Memory B cell (primary cell): ENCODE results near the gene SLC2A14.
A peak's percentile ranks its signal among the peaks of the same experiment; 100 is the strongest.
"Not testable (repeated sequence)": the region's sequence is repeated elsewhere in the genome, so short reads cannot be mapped to it uniquely, and the experiment has no call there.

Source experiments
- ATAC-seq: fragments of 150-1000 bp; cut with Tn5 transposase; 2 replicates; pipeline ENCODE4 v1.10.0; 2021; ENCODE audit warnings: low read depth, mild to moderate bottlenecking, moderate library complexity
- DNase-seq, 2 donors: peaks; one replicate each; pipeline ENCODE4 v3.0.0; 2022; ENCODE audit warnings: low spot score in 2 of 2
- H3K27ac Mint-ChIP-seq: one replicate; pipeline ENCODE4 v1.8.0; 2022; ENCODE audit warnings: mild to moderate bottlenecking, moderate library complexity, mixed read lengths
- H3K27me3 Mint-ChIP-seq: one replicate; pipeline ENCODE4 v1.8.0; 2022; ENCODE audit warnings: mixed read lengths
- H3K36me3 Mint-ChIP-seq: one replicate; pipeline ENCODE4 v1.8.0; 2022; ENCODE audit warnings: mild to moderate bottlenecking, mixed read lengths
- H3K4me1 Mint-ChIP-seq: one replicate; pipeline ENCODE4 v1.8.0; 2022; ENCODE audit warnings: mixed read lengths
- H3K4me3 Mint-ChIP-seq: one replicate; pipeline ENCODE4 v1.8.0; 2022; ENCODE audit warnings: mild to moderate bottlenecking, moderate library complexity, mixed read lengths
- H3K9me3 Mint-ChIP-seq: one replicate; pipeline ENCODE4 v1.8.0; 2022; ENCODE audit warnings: mixed read lengths

Gene SLC2A14

GRCh38 chr12:7892186-7892980, 19.7 kb upstream of the SLC2A14 start:
- no peak overlapping the region for H3K27ac Mint-ChIP-seq
- H3K27me3 Mint-ChIP-seq, result peaks cover 17% of the 10 kb centered on the region
- no peaks in the 10 kb centered on the region for H3K36me3 Mint-ChIP-seq
- DNase-seq, result no peak
- no peaks in the 10 kb centered on the region for H3K4me1 Mint-ChIP-seq
- H3K9me3 Mint-ChIP-seq, result no peaks in the 10 kb centered on the region
- ATAC-seq, result no peak
- H3K4me3 Mint-ChIP-seq, result no peak overlapping the region

DNA sequence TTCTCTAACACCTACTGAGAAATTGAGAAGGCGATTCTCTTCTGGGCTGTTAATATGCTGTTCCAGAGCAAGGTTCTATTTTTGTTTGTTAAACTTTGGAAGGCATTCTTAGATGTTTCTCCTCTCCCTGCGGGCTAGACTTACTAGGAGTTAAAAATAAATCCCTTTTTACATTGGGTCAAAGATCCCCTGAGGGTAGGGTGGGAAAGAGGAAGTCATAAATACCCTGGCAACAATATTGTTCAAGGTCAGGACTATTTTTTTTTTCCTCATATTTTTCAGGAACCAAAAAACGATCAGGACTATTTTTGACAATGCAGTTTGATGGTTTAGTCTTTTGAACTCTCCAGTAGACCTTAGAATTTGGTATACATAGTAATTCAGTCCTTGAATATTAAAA, 12.0 kb upstream of the SLC2A14 start:
- H3K9me3 Mint-ChIP-seq, result no peaks in the 10 kb centered on the region
- no peaks in the 10 kb centered on the region for H3K36me3 Mint-ChIP-seq
- peaks cover 6% of the 10 kb centered on the region for H3K27me3 Mint-ChIP-seq
- H3K4me1 Mint-ChIP-seq, result peaks cover 3% of the 10 kb centered on the region
- H3K27ac Mint-ChIP-seq, result no peak overlapping the region
- no peak for ATAC-seq
- DNase-seq, result no peak
- H3K4me3 Mint-ChIP-seq, result no peak overlapping the region

DNA sequence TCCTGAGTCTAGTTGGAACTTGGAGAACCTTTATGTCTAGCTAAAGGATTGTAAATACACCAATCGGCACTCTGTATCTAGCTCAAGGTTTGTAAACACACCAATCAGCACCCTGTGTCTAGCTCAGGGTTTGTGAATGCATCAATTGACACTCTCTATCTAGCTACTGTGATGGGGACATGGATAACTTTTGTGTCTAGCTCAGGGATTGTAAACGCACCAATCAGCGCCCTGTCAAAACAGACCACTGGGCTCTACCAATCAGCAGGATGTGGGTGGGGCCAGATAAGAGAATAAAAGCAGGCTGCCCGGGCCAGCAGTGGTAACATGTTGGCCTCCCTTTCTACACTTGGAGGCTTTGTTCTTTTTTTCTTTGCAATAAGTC, 9.0 kb upstream of the SLC2A14 start:
- not testable (repeated sequence) for H3K27me3 Mint-ChIP-seq, H3K4me3 Mint-ChIP-seq, H3K9me3 Mint-ChIP-seq, H3K27ac Mint-ChIP-seq, ATAC-seq, H3K36me3 Mint-ChIP-seq, H3K4me1 Mint-ChIP-seq, DNase-seq

GRCh38 chr12:7880952-7881735, 8.4 kb upstream of the SLC2A14 start:
- H3K4me3 Mint-ChIP-seq, DNase-seq, H3K9me3 Mint-ChIP-seq, H3K36me3 Mint-ChIP-seq, H3K4me1 Mint-ChIP-seq, H3K27me3 Mint-ChIP-seq, ATAC-seq, H3K27ac Mint-ChIP-seq: not testable (repeated sequence)

DNA sequence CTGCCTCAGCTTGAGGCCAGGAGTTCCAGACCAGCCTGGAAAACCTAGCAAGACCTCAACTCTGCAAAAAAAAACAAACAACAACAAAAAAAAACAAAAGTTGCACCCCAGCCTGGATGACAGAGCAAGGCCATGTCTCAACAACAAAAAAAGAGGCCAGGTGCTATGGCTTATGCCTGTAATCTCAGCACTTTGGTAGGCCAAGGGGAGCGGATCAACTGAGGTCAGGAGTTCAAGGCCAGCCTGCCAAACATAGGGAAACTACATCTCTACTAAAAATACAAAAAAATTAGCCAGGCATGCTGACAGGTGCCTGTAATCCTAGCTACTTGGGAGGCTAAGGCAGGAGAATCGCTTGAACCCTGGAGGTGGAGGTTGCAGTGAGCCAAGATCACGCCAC, 6.5 kb upstream of the SLC2A14 start:
- Mint-ChIP-seq H3K4me1 (no peaks in the 10 kb centered on the region), H3K27me3 (no peaks in the 10 kb centered on the region), H3K4me3 (no peak overlapping the region), H3K36me3 (no peaks in the 10 kb centered on the region), H3K9me3 (no peaks in the 10 kb centered on the region), H3K27ac (no peak overlapping the region)
- no peak for DNase-seq
- ATAC-seq, result no peak

DNA sequence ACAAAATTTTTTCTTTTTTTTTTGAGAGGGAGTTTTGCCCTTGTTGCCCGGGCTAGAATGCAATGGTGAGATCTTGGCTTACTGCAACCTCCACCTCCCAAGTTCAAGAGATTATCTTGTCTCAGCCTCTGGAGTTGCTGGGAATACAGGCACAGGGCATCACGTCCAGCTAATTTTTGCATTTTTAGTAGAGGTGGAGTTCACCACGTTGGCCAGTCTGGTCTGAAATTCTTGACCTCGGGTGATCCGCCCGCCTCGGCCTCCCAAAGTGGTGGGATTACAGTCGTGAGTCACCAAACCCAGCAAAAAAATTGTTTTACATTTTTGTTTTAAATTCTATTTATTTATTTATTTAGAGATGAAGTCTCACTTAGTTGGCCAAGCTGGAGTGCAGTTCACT, 4.7 kb upstream of the SLC2A14 start:
- ATAC-seq (no peak), DNase-seq (no peak)
- Mint-ChIP-seq H3K36me3 (no peaks in the 10 kb centered on the region), H3K9me3 (no peaks in the 10 kb centered on the region), H3K27ac (no peak overlapping the region), H3K4me1 (no peaks in the 10 kb centered on the region), H3K27me3 (peaks cover 6% of the 10 kb centered on the region), H3K4me3 (no peak overlapping the region)

DNA sequence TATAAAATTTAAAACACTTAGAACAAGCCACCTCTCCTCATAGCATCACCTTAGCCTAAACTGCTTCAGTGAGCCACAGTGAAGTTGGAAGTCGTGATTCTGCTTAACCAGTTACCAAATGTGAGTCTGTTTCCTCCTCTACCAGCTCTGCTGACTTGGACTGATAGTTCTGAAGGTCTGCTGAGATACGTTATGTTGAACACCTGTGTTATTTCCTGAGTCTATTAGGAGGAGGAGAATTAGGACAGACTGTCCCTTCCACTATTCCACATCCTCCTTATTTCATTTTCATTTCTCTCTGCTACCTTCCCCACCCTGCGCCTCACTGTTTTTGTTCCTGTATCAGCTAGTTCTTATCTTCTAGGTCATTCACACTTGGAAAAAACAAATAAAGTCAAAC, 2.4 kb downstream of the SLC2A14 start:
- Mint-ChIP-seq H3K9me3 (no peaks in the 10 kb centered on the region), H3K27ac (no peak overlapping the region), H3K4me1 (no peaks in the 10 kb centered on the region), H3K4me3 (no peak overlapping the region), H3K36me3 (no peaks in the 10 kb centered on the region), H3K27me3 (peaks cover 20% of the 10 kb centered on the region)
- ATAC-seq (no peak), DNase-seq (no peak)

- no peak overlapping the region for H3K4me3 Mint-ChIP-seq
- H3K27ac Mint-ChIP-seq, result no peak overlapping the region
- H3K27me3 Mint-ChIP-seq, result peaks cover 20% of the 10 kb centered on the region
- no peaks in the 10 kb centered on the region for H3K4me1 Mint-ChIP-seq
- no peak for DNase-seq
- H3K9me3 Mint-ChIP-seq, result no peaks in the 10 kb centered on the region
- no peak for ATAC-seq
- no peaks in the 10 kb centered on the region for H3K36me3 Mint-ChIP-seq
Measured at GRCh38 chr12:7869137-7869536, 3.6 kb downstream of the SLC2A14 start.

GRCh38 chr12:7868391-7868790, 4.3 kb downstream of the SLC2A14 start:
- no peaks in the 10 kb centered on the region for H3K36me3 Mint-ChIP-seq
- H3K9me3 Mint-ChIP-seq, result no peaks in the 10 kb centered on the region
- no peaks in the 10 kb centered on the region for H3K4me1 Mint-ChIP-seq

GRCh38 chr12:7864601-7865150, 8.0 kb downstream of the SLC2A14 start:
- no peak for DNase-seq
- H3K27me3 Mint-ChIP-seq, result peaks cover 8% of the 10 kb centered on the region
- no peaks in the 10 kb centered on the region for H3K9me3 Mint-ChIP-seq
- peaks cover 1% of the 10 kb centered on the region for H3K36me3 Mint-ChIP-seq
- H3K4me3 Mint-ChIP-seq, result no peak overlapping the region
- ATAC-seq, result no peak
- peaks cover 4% of the 10 kb centered on the region for H3K4me1 Mint-ChIP-seq
- H3K27ac Mint-ChIP-seq, result no peak overlapping the region

More at GRCh38 chr12:7868391-7868790, 4.3 kb downstream of the SLC2A14 start:
- H3K27ac Mint-ChIP-seq, result no peak overlapping the region
- DNase-seq (no peak), ATAC-seq (no peak)
- H3K4me3 Mint-ChIP-seq, result no peak overlapping the region
- peaks cover 14% of the 10 kb centered on the region for H3K27me3 Mint-ChIP-seq

- not testable (repeated sequence) for H3K36me3 Mint-ChIP-seq, H3K27ac Mint-ChIP-seq, H3K9me3 Mint-ChIP-seq, H3K4me1 Mint-ChIP-seq, H3K27me3 Mint-ChIP-seq, ATAC-seq, DNase-seq
- peak overlapping the region; percentile 41 for H3K4me3 Mint-ChIP-seq
Measured at GRCh38 chr12:7862814-7863348, 9.8 kb downstream of the SLC2A14 start.

GRCh38 chr12:7862301-7862700, 10.4 kb downstream of the SLC2A14 start:
- not testable (repeated sequence) for H3K27ac Mint-ChIP-seq, H3K4me1 Mint-ChIP-seq, H3K4me3 Mint-ChIP-seq, ATAC-seq, H3K36me3 Mint-ChIP-seq, H3K9me3 Mint-ChIP-seq, H3K27me3 Mint-ChIP-seq, DNase-seq

GRCh38 chr12:7859552-7859951, 13.2 kb downstream of the SLC2A14 start:
- H3K27me3 Mint-ChIP-seq, result peaks cover 9% of the 10 kb centered on the region
- no peak overlapping the region for H3K27ac Mint-ChIP-seq
- peaks cover 4% of the 10 kb centered on the region for H3K4me1 Mint-ChIP-seq
- H3K9me3 Mint-ChIP-seq, result no peaks in the 10 kb centered on the region
- DNase-seq (no peak), ATAC-seq (no peak)
- H3K4me3 Mint-ChIP-seq, result no peak overlapping the region
- H3K36me3 Mint-ChIP-seq, result peaks cover 1% of the 10 kb centered on the region

DNA sequence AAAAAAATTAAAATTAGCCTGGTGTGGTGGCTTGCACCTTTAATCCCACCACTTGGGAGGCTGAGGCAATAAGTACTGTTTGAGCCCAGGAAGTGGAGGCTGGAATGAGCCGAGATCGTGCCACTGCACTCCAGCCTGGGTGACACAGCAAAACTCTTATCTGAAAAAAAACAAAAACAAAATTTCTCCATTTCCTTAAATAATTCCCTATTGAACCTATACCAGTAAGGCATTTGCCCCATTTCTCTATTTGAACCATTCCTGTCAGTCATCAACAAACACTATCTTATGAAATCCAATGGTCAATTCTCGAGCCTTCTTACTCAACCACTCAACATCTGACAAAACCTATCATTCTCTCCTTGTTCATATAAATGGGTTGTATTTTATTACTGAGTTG, 14.7 kb downstream of the SLC2A14 start:
- Mint-ChIP-seq H3K9me3 (no peaks in the 10 kb centered on the region), H3K4me1 (peaks cover 4% of the 10 kb centered on the region), H3K36me3 (peaks cover 1% of the 10 kb centered on the region), H3K4me3 (no peak overlapping the region), H3K27ac (no peak overlapping the region), H3K27me3 (peaks cover 11% of the 10 kb centered on the region)
- no peak for ATAC-seq
- no peak for DNase-seq
